NCI-H526 treated with DMSO at 0.1 percent for 48 hours (cell line): ENCODE results near the gene GRK5.
"Not testable (repeated sequence)": the region's sequence is repeated elsewhere in the genome, so short reads cannot be mapped to it uniquely, and the experiment has no call there.

Source experiments
- DNase-seq: peaks from one replicate; lab custom pipeline; 2025; lab: John Stamatoyannopoulos, UW

Gene GRK5

DNA sequence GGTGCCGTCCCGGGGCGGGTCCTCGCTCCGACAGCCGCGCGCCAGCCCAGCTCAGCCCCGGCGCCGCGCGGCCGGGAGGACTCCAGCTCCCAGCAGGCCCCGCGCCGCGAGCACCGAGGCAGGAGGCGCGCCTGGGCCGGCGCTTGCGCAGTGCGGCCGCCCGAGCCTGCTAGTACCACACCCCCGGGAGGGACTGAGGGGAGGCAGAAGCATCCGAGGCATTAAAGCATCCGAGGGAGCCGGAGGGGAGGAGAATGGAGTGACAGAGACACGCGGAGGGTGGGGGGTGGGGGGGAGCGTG, at the start of gene GRK5:
Gene GRK5 (plus strand): TSS at position 206 of the 301 bp plus-strand sequence. CDS start 347 bp downstream, outside the sequence.
- DNase-seq = peak; percentile 81

DNA sequence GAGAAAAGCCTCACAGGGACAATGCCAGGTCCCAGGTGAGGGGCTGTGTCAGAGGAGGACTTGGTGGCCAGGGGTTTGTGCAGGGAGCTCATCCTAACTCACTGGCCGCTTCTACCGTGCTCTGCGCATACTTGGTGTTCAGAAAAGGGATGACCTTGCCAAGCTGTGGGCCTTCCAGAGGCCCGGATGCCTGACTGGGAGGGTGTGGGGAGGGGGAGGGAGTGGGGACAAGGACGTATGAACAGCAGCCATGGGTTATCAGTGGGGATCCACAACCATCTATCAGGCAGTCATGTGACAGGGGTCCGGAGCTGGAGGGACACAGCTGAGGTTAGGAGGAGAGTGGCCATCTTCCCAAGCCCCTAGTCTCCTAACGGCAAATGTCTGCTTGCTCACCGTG, 48.0 kb upstream of the GRK5 start:
- DNase-seq = no peak

DNA sequence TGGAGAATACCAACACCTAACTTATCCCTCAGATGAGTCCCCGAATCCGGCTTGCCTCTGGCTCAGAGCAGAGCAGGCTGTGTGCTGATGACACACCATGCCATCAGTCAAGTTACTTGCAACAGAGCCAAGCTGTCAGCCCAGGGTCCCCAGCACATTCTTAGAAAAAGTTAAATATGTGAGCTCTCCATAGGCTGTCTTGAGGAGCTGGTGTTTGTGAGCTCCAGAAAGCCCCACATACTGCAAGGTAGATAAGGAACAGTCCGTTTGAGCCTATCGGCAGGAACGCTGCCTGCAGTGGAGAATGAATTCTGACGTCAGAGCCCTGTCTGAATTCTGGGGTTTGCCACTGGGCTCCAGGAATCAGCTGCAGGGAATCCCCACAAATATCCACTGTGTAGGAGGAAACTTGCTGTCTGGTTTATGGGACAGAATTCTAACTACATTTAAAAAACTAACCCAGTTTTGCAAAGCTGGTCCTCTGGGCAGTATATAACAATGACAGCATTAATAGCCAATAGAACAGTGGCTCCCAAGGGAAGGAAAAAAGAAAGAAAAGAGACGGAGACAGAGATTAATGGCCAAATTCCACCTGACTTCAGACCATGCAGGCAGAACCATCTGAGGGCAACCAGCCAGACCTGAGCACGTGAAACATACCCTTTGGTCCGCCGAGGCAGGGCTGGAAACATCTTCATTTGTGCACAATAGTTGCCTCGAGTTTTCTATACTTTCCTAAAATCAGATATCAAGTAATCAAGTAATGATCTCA, 45.5 kb upstream of the GRK5 start:
- DNase-seq = no peak

DNA sequence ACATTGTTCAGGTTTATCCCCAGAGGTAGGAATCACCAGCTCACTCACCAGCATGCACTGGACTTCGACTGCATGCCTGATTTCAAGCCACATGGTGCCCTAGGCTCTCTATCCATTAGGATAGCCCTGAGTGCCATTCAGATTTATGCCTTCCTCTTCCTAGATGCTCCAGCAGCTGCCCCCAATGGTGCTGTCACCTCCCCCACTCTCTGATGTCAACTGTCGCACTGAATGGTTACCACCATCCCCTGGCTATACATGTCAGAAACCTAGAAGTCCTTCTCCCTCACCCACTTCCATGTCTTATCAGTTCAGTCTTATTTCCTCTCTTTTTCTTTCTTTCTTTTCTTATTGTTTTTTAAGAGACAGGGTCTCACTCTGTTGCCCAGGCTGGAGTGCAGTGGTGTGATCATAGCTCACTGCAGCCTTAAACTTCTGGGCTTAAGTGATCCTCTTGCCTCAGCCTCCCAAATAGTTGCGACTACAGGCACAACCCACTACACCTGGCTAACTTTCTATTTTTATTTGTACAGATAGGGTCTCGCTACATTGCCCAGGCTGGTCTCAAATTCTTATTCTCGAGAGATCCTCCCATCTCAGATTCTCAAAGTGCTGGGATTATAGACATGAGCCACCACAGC, 44.8 kb upstream of the GRK5 start:
- no peak for DNase-seq

DNA sequence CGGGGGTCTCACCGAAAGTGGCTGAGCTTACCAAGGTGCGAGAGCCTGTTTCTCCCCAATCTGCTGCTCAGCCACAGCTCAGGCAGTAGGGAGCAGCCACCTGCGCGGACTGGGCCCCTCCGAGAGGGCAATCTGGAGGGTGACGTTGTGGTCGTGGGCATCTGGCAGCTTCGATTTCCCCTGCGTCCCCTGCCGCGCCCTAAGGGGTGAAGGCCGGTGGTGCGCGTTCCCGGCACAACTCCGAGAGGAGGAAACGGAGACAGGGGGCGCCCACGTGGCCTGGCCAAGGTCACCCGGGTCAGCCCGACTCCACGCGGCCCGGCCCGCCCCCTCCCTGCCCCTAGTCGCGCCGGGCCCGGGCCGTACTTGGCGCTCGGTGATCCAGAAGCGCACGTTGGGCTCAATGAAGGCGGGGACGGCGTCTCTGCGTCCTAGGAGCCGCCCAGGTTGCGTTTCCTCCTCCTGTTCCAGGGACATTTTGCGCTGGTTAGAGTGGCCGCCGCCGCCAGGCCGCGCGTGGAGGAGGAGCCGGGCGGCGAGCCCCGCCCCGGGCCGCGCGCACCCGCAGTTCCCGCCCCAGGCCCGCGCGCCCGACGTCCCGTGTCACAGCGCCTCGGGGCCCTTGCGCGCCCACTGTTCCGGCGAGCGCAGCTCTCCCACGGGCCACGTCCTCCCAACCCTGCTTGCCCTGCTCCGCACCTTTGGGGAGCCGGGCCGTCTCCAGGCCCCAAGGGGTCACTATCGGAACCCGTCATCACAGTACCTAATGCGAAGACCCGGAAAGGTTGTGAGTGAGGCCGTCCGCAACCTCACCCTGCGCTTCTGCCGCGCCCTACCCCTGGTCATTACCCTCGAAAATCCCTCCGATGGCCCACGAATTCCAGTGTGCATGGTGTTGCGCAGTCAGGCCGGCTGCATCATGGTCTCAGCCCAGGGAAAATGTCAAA, 41.9 kb upstream of the GRK5 start, which contains the start of gene SFXN4:
Gene SFXN4 (minus strand): TSS at position 544 of the 947 bp plus-strand sequence. CDS start 67 bp downstream, at position 477.
- peak; percentile 15 for DNase-seq

DNA sequence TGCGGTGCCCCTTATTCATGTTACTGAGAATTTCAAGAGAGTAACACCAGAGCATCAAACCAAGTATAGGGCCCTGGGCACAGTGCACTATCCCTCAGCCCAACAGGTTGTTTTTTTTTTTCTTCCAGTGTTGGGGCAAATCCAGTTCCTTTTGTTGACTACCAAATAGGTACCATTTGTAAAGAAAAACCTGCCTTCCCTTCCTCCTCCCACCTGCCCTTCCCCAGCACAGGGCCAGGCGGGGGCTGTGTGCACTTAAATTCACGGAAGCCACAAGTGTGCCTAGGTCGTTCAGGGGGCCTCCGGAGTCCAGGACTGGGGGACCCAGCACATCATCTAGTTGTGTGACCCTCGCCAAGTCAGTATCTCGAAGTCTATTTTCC, 41.3 kb upstream of the GRK5 start:
- DNase-seq = no peak

DNA sequence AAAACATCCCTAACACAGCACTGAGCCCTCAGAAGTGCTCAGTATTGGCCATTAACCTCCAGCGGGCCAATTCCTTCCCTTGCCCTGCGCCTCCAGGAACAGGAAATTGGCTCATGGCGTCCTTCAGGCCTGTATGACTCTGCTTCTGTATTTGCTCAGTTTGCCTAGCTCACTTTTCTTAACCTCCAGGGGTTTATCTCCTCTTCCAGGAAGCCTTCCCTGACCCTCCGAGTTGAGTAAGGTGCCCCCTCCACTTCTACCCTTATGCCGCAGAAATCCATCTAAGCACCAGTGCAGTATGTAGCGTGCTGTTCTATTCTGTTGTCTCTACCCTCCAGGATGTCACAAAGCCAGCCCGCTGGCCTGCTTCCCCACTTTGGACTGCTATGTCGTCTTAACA, 40.8 kb upstream of the GRK5 start:
- no peak for DNase-seq

DNA sequence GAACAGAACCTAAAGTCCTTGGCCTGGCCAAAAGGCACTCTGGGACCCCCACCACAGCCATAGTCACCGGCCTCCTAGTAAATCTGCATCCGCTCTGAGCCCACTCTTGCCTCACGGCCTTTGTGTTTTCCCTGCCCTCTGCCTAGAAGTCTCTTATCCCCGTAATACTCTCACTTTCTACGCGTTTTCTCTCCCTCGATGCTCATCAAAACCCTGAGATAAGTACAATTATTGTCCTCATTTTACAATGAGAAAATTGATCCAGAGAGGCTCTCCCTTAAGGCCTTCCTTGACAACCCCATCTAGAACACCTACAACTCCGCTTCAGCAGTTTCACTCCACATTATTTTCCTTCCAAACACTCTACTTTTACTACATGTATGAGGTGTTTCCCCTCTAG, 40.3 kb upstream of the GRK5 start:
- DNase-seq = no peak

DNA sequence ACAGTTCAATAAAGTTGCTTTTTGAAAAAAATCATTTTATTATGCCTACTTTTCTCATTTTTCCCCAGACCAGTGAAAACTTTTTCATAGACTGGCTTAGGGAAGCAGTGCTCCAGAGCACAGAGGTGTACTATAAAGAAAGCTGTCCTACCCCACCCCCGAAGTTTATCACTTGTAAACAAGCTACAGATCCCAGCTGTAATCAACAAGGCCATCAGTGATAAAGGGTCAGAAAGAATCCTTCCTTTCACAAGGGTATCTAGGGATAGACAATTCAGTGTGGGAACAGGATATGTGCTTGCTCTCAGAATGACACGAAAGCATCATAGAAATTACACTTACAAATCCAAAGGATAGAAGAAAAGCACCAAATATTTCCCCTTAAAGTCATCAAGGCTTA, 33.3 kb upstream of the GRK5 start:
- DNase-seq = no peak

DNA sequence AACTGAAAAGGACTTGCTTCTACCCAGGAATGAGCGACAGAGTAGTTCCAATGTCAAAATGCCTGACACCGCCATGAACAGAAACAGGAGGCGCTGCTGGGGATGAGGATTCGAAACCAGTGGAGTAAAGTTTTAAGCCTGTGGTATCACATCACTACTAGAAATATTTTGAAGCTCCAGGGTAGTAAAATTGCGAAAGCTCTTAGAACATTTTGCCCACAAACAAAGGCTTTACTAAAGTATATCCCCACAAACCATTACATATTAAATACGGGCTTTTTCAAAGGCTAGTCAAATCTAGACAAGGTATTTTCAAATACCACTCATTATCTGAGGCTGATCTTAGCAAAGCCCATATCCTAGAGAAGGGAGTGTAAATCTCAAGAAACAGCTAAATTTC, 31.2 kb upstream of the GRK5 start:
- DNase-seq = no peak

DNA sequence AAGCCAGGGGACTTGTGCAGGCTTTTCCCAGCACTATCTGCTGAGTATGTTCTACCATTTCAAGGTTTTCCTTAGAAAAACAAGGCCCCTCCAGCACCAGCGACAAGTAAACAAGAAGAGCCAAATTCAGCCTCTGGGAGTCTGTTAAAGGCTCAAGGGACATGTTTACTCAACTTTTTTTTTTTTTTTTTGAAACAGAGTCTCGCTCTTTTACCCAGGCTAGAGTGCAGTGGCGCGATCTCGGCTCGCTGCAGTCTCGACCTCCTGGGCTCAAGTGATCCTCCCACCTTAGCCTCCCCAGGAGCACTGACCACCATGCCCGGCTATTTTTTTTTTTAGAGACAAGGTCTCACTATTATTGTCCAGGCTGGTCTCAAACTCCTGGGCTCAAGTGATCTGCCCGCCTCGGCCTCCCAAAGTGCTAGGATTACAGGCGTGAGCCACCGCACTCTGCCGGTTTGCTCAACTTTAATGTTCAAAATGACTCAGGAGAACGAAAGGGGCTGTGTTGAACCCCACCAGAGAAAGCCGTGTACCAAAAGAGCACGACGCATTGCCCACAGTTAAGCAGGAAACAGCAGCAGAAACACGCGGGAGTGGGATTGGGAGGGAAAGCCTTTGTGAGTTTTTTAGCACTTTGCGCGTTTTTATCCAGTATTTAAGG, 29.5 kb upstream of the GRK5 start:
- DNase-seq = no peak

DNA sequence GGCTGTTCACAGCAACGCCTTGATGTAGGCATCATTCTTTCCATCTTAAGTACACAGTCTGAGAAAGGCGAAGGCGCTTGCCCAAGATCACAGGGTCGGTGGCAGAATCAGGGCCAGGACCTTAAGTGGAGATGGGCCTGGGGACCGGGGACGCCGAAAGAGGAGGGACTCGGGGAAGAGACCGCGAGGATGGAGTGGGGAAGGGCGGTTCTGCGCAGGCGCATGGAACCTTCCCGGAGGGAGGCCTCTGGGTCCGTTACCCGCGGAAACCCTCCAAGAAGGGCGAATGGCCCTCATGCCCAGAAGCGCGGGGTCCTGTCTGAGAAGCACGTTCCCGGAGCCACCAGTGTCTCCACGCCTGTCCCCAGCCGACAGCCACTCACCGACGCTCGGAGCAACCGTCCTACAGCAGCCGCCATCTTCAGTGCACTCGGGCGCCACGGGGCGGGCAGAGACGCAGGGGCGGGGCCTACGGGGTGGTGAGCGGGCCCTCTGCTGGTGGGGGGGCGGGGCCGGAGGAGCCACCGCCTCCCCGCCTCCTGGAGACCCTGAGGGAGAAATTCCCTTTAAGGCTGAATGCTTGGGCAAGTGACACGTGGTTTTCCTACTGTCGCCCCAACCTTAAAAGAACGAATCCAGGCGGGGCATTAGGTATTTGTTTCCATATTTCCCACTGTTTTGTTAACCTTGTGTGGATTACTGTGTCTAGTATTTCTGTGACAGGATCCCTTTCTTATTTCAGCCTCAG, 28.8 kb upstream of the GRK5 start, which contains the start of gene PRDX3:
Gene PRDX3 (minus strand): TSS at position 441 of the 748 bp plus-strand sequence. CDS start 22 bp downstream, at position 419.
- peak; percentile 73 for DNase-seq

DNA sequence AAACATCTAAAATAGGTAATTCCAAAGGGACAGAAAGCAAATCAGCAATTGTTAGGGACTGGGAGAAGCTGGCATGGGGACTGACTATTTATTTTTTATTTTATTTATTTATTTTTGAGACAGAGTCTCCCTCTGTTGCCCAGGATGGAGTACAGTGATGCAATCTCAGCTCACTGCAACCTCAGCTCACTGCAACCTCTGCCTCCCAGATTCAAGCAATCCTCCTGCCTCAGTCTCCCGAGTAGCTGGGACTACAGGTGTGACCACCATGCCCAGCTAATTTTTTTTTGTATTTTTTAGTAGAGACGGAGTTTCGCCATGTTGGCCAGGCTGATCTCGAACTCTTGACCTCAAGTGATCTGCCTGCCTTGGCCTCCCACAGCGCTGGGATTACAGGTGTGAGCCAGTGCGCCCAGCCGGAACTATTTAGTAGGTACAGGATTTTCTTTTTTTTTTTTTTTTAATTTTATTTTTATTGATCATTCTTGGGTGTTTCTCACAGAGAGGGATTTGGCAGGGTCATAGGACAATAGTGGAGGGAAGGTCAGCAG, 26.4 kb upstream of the GRK5 start:
- DNase-seq = not testable (repeated sequence)

DNA sequence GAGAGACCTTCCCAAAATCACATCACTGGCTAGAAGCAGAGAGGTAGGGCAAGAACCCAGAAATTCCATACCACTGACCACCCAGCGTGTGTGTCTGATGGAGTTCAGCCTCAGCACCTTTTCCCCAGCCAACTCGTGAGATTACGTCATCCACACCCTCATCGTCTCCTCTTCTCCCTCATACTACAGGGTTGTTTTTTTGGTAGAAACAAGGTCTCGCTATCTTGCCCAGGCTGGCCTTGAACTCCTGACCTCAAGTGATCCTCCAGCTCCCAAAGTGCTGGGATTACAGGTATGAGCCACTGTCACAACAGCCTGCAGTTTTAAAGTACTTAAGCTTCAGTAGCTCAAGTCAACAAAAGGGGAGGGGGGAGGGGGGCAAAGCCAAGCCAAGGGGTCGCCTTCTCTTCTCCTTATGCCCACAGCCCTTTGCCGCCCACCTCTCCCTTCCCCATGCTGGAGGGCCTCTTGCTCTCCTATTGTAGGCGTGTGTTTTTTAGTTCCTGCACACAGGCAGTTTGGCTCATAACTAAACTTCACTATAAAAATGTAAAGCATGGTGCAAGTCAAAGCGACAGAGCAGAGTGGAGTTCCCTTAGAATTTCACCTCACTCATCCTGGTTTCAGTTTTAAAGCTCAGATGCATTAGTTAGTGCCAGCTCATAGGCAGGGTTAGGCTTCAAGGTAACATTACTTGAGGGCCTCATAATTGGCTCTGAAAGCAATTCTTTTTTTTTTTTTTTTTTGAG, 23.5 kb upstream of the GRK5 start:
- DNase-seq = no peak

DNA sequence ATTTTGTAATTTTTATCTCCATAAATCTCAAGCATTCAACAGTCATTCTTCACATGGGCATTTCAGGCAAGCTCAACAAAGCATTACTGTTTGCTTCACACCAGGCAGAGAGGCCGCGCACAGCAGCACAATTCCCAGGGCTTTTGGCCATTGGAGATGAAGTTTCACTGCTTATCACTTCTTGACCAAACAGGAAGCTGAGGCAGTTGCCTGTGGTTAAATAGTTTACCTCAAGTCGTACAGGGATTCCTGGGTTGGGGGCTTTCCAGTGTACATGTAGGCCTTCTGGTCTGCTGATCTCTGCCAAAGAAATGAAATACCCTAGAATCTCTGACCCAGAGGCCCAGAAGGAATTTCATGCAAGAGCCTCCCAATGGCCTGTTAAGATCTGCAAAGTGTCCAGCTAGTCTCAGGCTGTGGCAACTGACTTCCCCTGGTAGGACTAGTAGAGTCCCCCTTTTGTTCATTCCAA, 17.5 kb upstream of the GRK5 start:
- DNase-seq = no peak

DNA sequence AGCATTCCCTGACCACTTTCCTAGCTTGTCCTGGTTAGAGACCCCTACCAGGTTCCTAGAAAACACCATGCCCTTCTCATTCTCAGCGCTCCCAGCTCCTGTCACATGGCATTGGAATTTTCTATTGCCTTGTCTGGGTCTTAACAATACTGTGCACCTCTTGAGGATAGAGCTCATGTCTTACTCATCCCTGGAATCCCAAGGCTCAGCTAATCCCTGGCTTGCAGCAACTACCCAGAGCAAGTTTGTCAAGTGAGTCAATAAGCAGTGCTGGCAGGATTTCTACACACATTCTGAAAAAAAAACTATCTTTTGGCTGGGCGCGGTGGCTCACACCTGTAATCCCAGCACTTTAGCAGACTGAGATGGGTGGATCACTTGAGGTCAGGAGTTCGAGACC, 17.0 kb upstream of the GRK5 start:
- no peak for DNase-seq

DNA sequence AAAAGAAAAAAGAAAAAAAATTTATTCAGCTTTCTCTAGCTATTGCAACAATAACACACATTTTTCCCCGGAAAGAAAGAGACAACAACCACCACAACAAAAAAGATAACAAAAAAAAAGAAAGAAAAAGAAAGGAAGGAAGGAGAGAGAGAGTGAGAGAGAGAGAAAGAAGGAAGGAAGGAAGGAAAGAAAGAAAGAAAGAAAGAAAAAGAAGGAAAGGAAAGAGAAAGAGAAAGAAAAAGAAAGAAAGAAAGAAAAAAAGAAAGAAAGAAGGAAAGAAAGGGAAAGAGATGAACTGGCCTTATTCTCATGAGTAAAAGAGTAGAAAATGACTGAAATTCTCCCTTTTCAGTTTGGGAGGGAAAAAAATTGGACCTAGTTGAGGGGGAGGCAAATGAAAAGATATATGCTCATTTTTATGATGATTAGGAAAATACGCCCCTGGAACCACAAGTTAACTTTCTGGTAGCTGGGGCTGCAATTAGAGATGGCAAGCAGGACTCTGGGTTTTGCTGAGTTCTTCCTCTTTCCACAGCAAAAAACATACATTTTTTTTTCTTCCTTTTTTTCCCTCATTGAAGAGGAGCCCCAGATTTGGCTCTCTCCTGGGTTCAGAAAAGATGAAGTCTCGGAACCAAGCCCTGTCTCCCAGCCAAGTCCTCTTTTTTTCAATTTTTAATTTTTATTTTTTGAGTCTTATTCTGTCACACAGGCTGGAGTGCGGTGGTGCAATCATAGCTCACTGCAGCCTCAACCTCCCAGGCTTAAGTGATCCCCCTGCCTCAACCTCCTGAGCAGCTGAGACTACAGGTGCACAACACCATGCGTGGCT, 16.2 kb upstream of the GRK5 start:
- DNase-seq = no peak

DNA sequence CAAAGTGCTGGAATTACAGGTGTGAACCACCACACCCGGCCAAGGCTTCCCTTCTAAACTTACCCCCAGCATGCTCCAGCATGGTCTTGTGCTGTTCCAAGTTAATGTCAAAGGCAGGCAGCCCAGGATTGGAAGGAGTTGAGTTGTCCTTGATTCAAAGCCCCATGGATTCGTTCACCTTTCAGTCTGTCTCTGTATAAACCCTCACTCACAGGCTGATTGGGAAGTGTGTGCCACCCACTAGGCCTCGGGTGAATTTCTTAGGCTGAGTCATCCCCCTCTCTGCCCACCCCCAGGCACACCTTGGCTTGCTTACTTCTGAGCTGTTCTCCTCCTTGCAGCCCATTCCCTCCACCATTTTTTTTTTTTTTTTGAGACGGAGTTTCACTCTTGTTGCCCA, 15.5 kb upstream of the GRK5 start:
- no peak for DNase-seq

DNA sequence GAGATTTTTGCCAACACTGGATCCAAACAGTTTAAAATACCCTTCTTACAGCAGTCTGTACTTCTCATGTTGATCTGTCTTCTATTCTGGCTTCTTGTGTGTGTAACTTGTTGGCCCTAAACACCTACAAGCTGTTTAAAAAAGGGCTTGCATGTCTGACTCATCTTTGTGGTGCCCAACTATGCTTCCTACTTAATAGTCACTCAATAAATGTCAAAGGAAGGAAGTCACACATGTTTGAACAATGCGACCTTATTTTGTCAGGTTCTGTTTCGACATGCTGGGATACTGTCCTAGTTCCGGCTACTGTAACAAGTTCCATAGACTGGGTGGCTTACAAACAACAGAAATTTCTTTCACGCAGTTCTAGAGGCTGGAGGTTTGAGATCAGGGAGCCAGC, 9.4 kb upstream of the GRK5 start:
- DNase-seq = no peak
